ENCODE measurements around the gene SV2C. TPM values are rescaled to one million over a fixed set of nuclear protein-coding genes. Genes with fewer than 3 reads are reported as not detected.

Gene SV2C
- total RNA-seq, 2 experiments from 2014 or later, result 0.02 to 0.10 TPM

- CTCF ChIA-PET, result interaction anchor here (1.1 to 3.8 kb wide), 18 partner anchors 9 to 370 kb away, joined by 3 to 50 read pairs (median 6); no protein-coding TSS in a partner anchor
- intact Hi-C loops (cut with micrococcal nuclease), result loop anchor here (2.0 kb wide), 1 partner anchor 83 kb away; no protein-coding TSS in a partner anchor
- Mint-ChIP-seq H3K9me3 (no peaks in the 10 kb centered on the region), H3K4me1 (ENCODE audit: low read depth) (peaks cover 31% of the 10 kb centered on the region), H3K27ac (no peak overlapping the region), H3K36me3 (no peaks in the 10 kb centered on the region), H3K27me3 (no peaks in the 10 kb centered on the region), H3K4me3 (no peak overlapping the region)
- POLR2A ChIA-PET, result no interaction called here
- no peak for DNase-seq
Observed at GRCh38 chr5:76174101-76174500, 90.9 kb downstream of the SV2C start.

GRCh38 chr5:76175051-76175666, 92.0 kb downstream of the SV2C start:
- intact Hi-C loops (cut with micrococcal nuclease), result loop anchor here (1.0 to 5.0 kb wide), 5 partner anchors 82 to 938 kb away; partner anchors contain the start of genes ANKRD31 and IQGAP2
- ChIA-PET CTCF (interaction anchor here (0.6 to 3.8 kb wide), 57 partner anchors 10 to 938 kb away, joined by 3 to 50 read pairs (median 4); partner anchors contain the start of gene ANKRD31), POLR2A (interaction anchor here (1.0 kb wide), 1 partner anchor 458 kb away, joined by 3 read pairs; no protein-coding TSS in a partner anchor)
- no peaks in the 10 kb centered on the region for H3K36me3 Mint-ChIP-seq
- H3K4me3 Mint-ChIP-seq, result no peak overlapping the region
- no peak overlapping the region for H3K27ac Mint-ChIP-seq
- peaks cover 34% of the 10 kb centered on the region for H3K4me1 Mint-ChIP-seq (ENCODE audit: low read depth)
- DNase-seq, result peak; percentile 70
- no peaks in the 10 kb centered on the region for H3K27me3 Mint-ChIP-seq
- no peaks in the 10 kb centered on the region for H3K9me3 Mint-ChIP-seq

- no peaks in the 10 kb centered on the region for H3K9me3 Mint-ChIP-seq
- H3K27me3 Mint-ChIP-seq, result no peaks in the 10 kb centered on the region
- DNase-seq, result peak; percentile 28
- no peak overlapping the region for H3K4me3 Mint-ChIP-seq
- intact Hi-C loops (cut with micrococcal nuclease), result loop anchor here (1.0 to 5.0 kb wide), 6 partner anchors 9 to 939 kb away; partner anchors contain the start of genes ANKRD31 and IQGAP2
- peak overlapping the region; percentile 10 for H3K27ac Mint-ChIP-seq
- CTCF ChIA-PET, result interaction anchor here (0.6 to 3.8 kb wide), 40 partner anchors 10 to 592 kb away, joined by 3 to 50 read pairs (median 4); no protein-coding TSS in a partner anchor
- H3K4me1 Mint-ChIP-seq (ENCODE audit: low read depth), result peaks cover 34% of the 10 kb centered on the region
- POLR2A ChIA-PET, result interaction anchor here (1.0 kb wide), 1 partner anchor 9 kb away, joined by 5 read pairs; no protein-coding TSS in a partner anchor
- H3K36me3 Mint-ChIP-seq, result no peaks in the 10 kb centered on the region
Observed at GRCh38 chr5:76175821-76176403, 92.7 kb downstream of the SV2C start.

GRCh38 chr5:76177978-76178377, 94.8 kb downstream of the SV2C start:
- H3K27me3 Mint-ChIP-seq, result no peaks in the 10 kb centered on the region
- POLR2A ChIA-PET, result no interaction called here
- no peak for DNase-seq
- no peak overlapping the region for H3K4me3 Mint-ChIP-seq
- CTCF ChIA-PET, result no interaction called here
- H3K36me3 Mint-ChIP-seq, result no peaks in the 10 kb centered on the region
- H3K27ac Mint-ChIP-seq, result no peak overlapping the region
- peaks cover 34% of the 10 kb centered on the region for H3K4me1 Mint-ChIP-seq (ENCODE audit: low read depth)
- intact Hi-C loops (cut with micrococcal nuclease), result loop anchor here (2.0 to 5.0 kb wide), 4 partner anchors 224 to 941 kb away; partner anchors contain the start of genes ANKRD31 and IQGAP2
- H3K9me3 Mint-ChIP-seq, result no peaks in the 10 kb centered on the region

- no peak for DNase-seq
- Mint-ChIP-seq H3K27ac (no peak overlapping the region), H3K4me3 (no peak overlapping the region), H3K27me3 (no peaks in the 10 kb centered on the region), H3K36me3 (no peaks in the 10 kb centered on the region), H3K4me1 (ENCODE audit: low read depth) (peaks cover 34% of the 10 kb centered on the region), H3K9me3 (no peaks in the 10 kb centered on the region)
- ChIA-PET CTCF (no interaction called here), POLR2A (no interaction called here)
- intact Hi-C loops (cut with micrococcal nuclease), result loop anchor here (2.0 to 5.0 kb wide), 4 partner anchors 223 to 942 kb away; partner anchors contain the start of genes ANKRD31 and IQGAP2
Observed at GRCh38 chr5:76178913-76179312, 95.7 kb downstream of the SV2C start.

GRCh38 chr5:76180814-76181805, 97.9 kb downstream of the SV2C start:
- H3K4me1 Mint-ChIP-seq (ENCODE audit: low read depth), result peaks cover 23% of the 10 kb centered on the region
- POLR2A ChIA-PET, result interaction anchor here (1.3 kb wide), 1 partner anchor 14 kb away, joined by 10 read pairs; no protein-coding TSS in a partner anchor

GRCh38 chr5:76187386-76187785, 104.2 kb downstream of the SV2C start:
- Mint-ChIP-seq H3K4me3 (no peak overlapping the region), H3K4me1 (ENCODE audit: low read depth) (no peaks in the 10 kb centered on the region), H3K36me3 (no peaks in the 10 kb centered on the region), H3K27ac (no peak overlapping the region), H3K9me3 (peaks cover 8% of the 10 kb centered on the region), H3K27me3 (no peaks in the 10 kb centered on the region)
- POLR2A ChIA-PET, result no interaction called here
- DNase-seq, result no peak
- CTCF ChIA-PET, result no interaction called here
- intact Hi-C loops (cut with micrococcal nuclease), result no loop called here

More at GRCh38 chr5:76180814-76181805, 97.9 kb downstream of the SV2C start:
- intact Hi-C loops (cut with micrococcal nuclease), result no loop called here
- Mint-ChIP-seq H3K36me3 (no peaks in the 10 kb centered on the region), H3K9me3 (no peaks in the 10 kb centered on the region), H3K4me3 (no peak overlapping the region), H3K27ac (no peak overlapping the region), H3K27me3 (no peaks in the 10 kb centered on the region)
- CTCF ChIA-PET, result no interaction called here
- DNase-seq, result peak; percentile 47

- no peak for DNase-seq
- CTCF ChIA-PET, result interaction anchor here (5.7 kb wide), 1 partner anchor 15 kb away, joined by 28 read pairs; no protein-coding TSS in a partner anchor
- Mint-ChIP-seq H3K27ac (no peak overlapping the region), H3K4me1 (ENCODE audit: low read depth) (no peaks in the 10 kb centered on the region), H3K4me3 (no peak overlapping the region), H3K27me3 (no peaks in the 10 kb centered on the region), H3K9me3 (peaks cover 8% of the 10 kb centered on the region), H3K36me3 (no peaks in the 10 kb centered on the region)
- intact Hi-C loops (cut with micrococcal nuclease), result no loop called here
- POLR2A ChIA-PET, result no interaction called here
Observed at GRCh38 chr5:76190356-76190755, 107.2 kb downstream of the SV2C start.

GRCh38 chr5:76192837-76193236, 109.7 kb downstream of the SV2C start:
- no peaks in the 10 kb centered on the region for H3K4me1 Mint-ChIP-seq (ENCODE audit: low read depth)
- ChIA-PET POLR2A (no interaction called here), CTCF (interaction anchor here (1.1 to 5.7 kb wide), 3 partner anchors 15 to 18 kb away, joined by 3 to 28 read pairs (median 5); no protein-coding TSS in a partner anchor)
- no peak for DNase-seq
- intact Hi-C loops (cut with micrococcal nuclease), result no loop called here
- H3K27me3 Mint-ChIP-seq, result peaks cover 1% of the 10 kb centered on the region
- H3K4me3 Mint-ChIP-seq, result no peak overlapping the region
- H3K9me3 Mint-ChIP-seq, result peaks cover 3% of the 10 kb centered on the region
- H3K27ac Mint-ChIP-seq, result no peak overlapping the region
- H3K36me3 Mint-ChIP-seq, result no peaks in the 10 kb centered on the region

GRCh38 chr5:76193635-76194034, 110.5 kb downstream of the SV2C start:
- no peaks in the 10 kb centered on the region for H3K36me3 Mint-ChIP-seq
- H3K4me3 Mint-ChIP-seq, result no peak overlapping the region
- H3K27ac Mint-ChIP-seq, result no peak overlapping the region
- DNase-seq, result no peak
- ChIA-PET CTCF (interaction anchor here (1.1 to 5.7 kb wide), 2 partner anchors 14 to 19 kb away, joined by 3 to 28 read pairs; no protein-coding TSS in a partner anchor), POLR2A (no interaction called here)
- peaks cover 3% of the 10 kb centered on the region for H3K9me3 Mint-ChIP-seq
- H3K27me3 Mint-ChIP-seq, result peaks cover 1% of the 10 kb centered on the region
- intact Hi-C loops (cut with micrococcal nuclease), result no loop called here
- no peaks in the 10 kb centered on the region for H3K4me1 Mint-ChIP-seq (ENCODE audit: low read depth)

- H3K27me3 Mint-ChIP-seq, result peaks cover 1% of the 10 kb centered on the region
- peaks cover under 1% of the 10 kb centered on the region for H3K4me1 Mint-ChIP-seq (ENCODE audit: low read depth)
- no peak overlapping the region for H3K4me3 Mint-ChIP-seq
- intact Hi-C loops (cut with micrococcal nuclease), result no loop called here
- no peaks in the 10 kb centered on the region for H3K36me3 Mint-ChIP-seq
- H3K27ac Mint-ChIP-seq, result no peak overlapping the region
- H3K9me3 Mint-ChIP-seq, result peaks cover 3% of the 10 kb centered on the region
- no peak for DNase-seq
- ChIA-PET CTCF (interaction anchor here (5.7 kb wide), 1 partner anchor 19 kb away, joined by 28 read pairs; no protein-coding TSS in a partner anchor), POLR2A (interaction anchor here (0.5 kb wide), 1 partner anchor 176 kb away, joined by 3 read pairs; no protein-coding TSS in a partner anchor)
Observed at GRCh38 chr5:76194340-76194739, 111.2 kb downstream of the SV2C start.
